ENCODE data around the gene PHETA2.

Gene PHETA2

GRCh38 chr22:42066126-42066761, 7.8 kb upstream of the PHETA2 start:
- H3K79me2 ChIP-seq (ENCODE audit: insufficient read depth, low read length) = no peaks in the 10 kb centered on the region
- no peak overlapping the region for H3K4me3 ChIP-seq (ENCODE audit: insufficient read depth, low read length, poor library complexity, severe bottlenecking)
- no peak overlapping the region for H2AFZ ChIP-seq (ENCODE audit: low read depth, low read length, severe bottlenecking)
- H3K27me3 ChIP-seq (ENCODE audit: low read length) = no peaks in the 10 kb centered on the region
- H3F3A ChIP-seq (ENCODE audit: insufficient read depth) = no peaks in the 10 kb centered on the region
- no peaks in the 10 kb centered on the region for H3K9me3 ChIP-seq (ENCODE audit: insufficient read depth, low read length)
- H4K20me1 ChIP-seq (ENCODE audit: low read depth, low read length) = no peaks in the 10 kb centered on the region
- no peak overlapping the region for H3K4me2 ChIP-seq (ENCODE audit: low read depth, low read length, poor library complexity, severe bottlenecking)
- no peaks in the 10 kb centered on the region for H3K36me3 ChIP-seq (ENCODE audit: low read length)
- no peaks in the 10 kb centered on the region for H3K9me2 ChIP-seq (replicated peaks; ENCODE audit: insufficient read depth, low read length)
- H3K27ac ChIP-seq (ENCODE audit: low read depth, low read length) = no peak overlapping the region
- TF ChIP-seq CTCF (IDR thresholded peaks at IDR 0.05; ENCODE audit: insufficient read depth, low read length, poor library complexity, severe bottlenecking) (no peak), EZH2phosphoT487 (conservative IDR thresholded peaks at IDR 0.05; ENCODE audit: low read length) (no peak)
- H3K9ac ChIP-seq (ENCODE audit: low read length) = no peak overlapping the region

DNA sequence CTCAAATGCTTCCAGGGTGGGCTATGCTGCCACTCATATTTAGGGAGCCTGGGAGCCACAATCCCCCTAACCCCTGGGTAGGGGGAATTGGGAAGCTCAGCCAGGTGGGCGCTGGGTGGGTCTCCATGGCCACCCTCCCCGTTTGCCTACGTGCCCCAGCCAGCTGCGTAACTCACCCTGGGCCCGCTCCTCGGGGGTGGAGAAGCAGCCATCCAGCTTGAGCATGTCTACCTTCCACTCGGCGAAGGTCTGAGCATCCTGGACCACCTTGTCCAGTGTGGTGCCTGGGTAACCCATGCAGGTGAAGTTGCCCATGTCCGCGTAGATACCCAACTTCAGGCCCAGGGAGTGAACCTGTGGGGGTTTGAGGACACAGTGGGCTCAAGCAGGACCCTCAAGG, 7.1 kb upstream of the PHETA2 start:
- Histone ChIP-seq H4K20me1 (ENCODE audit: low read depth, low read length) (no peaks in the 10 kb centered on the region), H3K27me3 (ENCODE audit: low read length) (no peaks in the 10 kb centered on the region), H3K79me2 (ENCODE audit: insufficient read depth, low read length) (no peaks in the 10 kb centered on the region), H3K9me2 (replicated peaks; ENCODE audit: insufficient read depth, low read length) (no peaks in the 10 kb centered on the region), H3F3A (ENCODE audit: insufficient read depth) (no peaks in the 10 kb centered on the region), H3K4me2 (ENCODE audit: low read depth, low read length, poor library complexity, severe bottlenecking) (no peak overlapping the region), H3K9me3 (ENCODE audit: insufficient read depth, low read length) (no peaks in the 10 kb centered on the region), H3K27ac (ENCODE audit: low read depth, low read length) (no peak overlapping the region), H2AFZ (ENCODE audit: low read depth, low read length, severe bottlenecking) (no peak overlapping the region), H3K4me3 (ENCODE audit: insufficient read depth, low read length, poor library complexity, severe bottlenecking) (no peak overlapping the region), H3K36me3 (ENCODE audit: low read length) (no peaks in the 10 kb centered on the region), H3K9ac (ENCODE audit: low read length) (no peak overlapping the region)
- no peak for TF ChIP-seq CTCF (IDR thresholded peaks at IDR 0.05; ENCODE audit: insufficient read depth, low read length, poor library complexity, severe bottlenecking)
- no peak for TF ChIP-seq EZH2phosphoT487 (conservative IDR thresholded peaks at IDR 0.05; ENCODE audit: low read length)

DNA sequence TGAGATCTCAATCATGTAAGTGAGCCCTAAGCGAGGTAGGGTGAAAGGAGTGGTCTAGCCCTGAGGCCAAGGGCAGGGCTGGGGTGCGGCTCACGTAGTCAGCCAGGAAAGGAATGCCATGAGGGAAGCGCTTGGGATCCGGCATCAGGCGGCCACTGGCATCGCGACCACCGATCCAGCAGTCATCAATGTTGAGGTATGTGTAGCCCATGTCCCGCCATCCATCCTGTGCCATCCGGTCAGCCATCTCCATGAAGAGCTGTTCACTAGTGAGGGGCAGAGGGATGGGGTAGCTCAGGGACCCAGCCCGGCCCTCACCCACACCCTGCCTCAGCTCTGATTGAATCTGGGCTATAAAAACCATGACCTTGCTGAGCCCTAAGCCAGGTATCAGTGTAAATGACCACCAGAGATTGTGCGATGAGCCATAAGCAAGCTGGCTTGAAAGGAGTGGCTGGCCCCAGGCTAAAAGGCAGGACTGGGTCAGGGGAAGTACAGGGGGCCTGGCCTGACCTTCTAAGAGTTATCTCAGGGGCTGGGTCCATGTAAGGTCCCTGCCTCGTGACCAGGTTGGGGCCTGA, 6.3 kb upstream of the PHETA2 start:
- Histone ChIP-seq H3K9ac (ENCODE audit: low read length) (no peak overlapping the region), H3F3A (ENCODE audit: insufficient read depth) (no peaks in the 10 kb centered on the region), H3K9me2 (replicated peaks; ENCODE audit: insufficient read depth, low read length) (no peaks in the 10 kb centered on the region), H3K9me3 (ENCODE audit: insufficient read depth, low read length) (no peaks in the 10 kb centered on the region), H3K4me3 (ENCODE audit: insufficient read depth, low read length, poor library complexity, severe bottlenecking) (no peak overlapping the region), H3K4me2 (ENCODE audit: low read depth, low read length, poor library complexity, severe bottlenecking) (no peak overlapping the region), H2AFZ (ENCODE audit: low read depth, low read length, severe bottlenecking) (no peak overlapping the region), H3K79me2 (ENCODE audit: insufficient read depth, low read length) (no peaks in the 10 kb centered on the region), H3K36me3 (ENCODE audit: low read length) (no peaks in the 10 kb centered on the region), H4K20me1 (ENCODE audit: low read depth, low read length) (no peaks in the 10 kb centered on the region), H3K27me3 (ENCODE audit: low read length) (no peaks in the 10 kb centered on the region), H3K27ac (ENCODE audit: low read depth, low read length) (no peak overlapping the region)
- TF ChIP-seq CTCF (IDR thresholded peaks at IDR 0.05; ENCODE audit: insufficient read depth, low read length, poor library complexity, severe bottlenecking) = no peak
- TF ChIP-seq EZH2phosphoT487 (conservative IDR thresholded peaks at IDR 0.05; ENCODE audit: low read length) = no peak
